Activated CD8-positive, alpha-beta memory T cell treated with anti-CD3 and anti-CD28 coated beads for 24 hours (primary cell): Measurements from ENCODE around the gene CNNM3.
"Not testable (repeated sequence)": the region's sequence is repeated elsewhere in the genome, so short reads cannot be mapped to it uniquely, and the experiment has no call there.

Source experiments
- DNase-seq: peaks from one replicate; pipeline ENCODE4 v3.0.0-alpha.2; 2020

Gene CNNM3

DNA sequence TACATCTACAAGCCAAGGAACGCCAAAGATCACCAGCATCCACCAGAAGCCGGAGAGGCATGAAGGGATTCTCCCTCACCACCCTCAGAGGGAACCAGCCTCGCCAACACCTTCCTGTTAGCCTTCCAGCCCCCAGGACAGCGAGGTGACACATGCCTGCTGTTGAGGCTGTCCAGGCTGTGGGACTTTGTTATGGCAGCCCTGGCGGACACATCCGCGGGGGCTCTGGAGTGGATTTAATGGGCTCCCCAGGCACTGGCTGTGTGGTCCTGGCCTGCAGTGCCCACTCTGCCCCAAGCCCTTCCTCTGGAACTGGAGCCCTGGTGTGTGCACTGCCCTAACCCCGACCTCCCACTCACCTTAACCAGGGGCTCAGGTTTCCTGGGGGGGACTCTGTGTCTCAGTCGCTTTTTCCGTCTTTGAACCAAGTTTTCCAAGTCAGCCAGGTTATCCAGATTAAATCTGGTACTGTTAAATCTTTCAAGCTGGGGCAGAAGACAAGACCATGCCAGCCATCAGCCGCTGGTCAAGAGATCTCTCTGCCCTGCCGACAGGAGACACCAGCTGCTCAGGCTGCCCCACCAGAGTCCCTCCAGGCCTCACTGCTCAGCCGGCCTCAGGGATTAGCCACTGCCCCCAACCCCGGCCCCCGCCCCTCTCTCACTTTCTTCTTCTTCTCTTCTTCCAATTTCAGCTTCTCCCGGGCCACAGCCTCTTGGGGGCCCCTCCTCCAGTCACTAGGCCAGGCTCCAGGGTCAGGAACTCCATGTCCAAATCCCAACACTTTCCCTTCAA is 25.8 kb downstream of the CNNM3 start:
- no peak for DNase-seq

DNA sequence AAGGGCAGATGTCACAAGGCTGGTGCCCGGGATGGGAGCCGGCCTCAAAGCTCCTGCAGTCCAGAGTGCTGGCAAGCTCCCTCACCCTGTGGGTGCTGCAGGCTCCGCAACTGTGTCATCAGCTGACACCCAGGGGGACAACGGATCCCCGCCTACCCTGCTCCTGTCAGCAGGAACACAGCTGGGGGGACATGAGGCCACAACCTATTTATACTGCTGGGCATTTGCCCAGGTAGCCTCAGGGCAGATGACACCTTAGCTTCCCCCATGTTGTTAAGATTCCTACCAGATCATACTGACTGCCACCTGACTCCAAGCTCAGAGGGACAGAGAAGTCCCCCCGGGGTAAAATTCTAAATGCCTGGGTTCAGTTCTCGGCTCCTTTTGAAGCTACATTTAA is 26.5 kb downstream of the CNNM3 start:
- DNase-seq, result no peak

DNA sequence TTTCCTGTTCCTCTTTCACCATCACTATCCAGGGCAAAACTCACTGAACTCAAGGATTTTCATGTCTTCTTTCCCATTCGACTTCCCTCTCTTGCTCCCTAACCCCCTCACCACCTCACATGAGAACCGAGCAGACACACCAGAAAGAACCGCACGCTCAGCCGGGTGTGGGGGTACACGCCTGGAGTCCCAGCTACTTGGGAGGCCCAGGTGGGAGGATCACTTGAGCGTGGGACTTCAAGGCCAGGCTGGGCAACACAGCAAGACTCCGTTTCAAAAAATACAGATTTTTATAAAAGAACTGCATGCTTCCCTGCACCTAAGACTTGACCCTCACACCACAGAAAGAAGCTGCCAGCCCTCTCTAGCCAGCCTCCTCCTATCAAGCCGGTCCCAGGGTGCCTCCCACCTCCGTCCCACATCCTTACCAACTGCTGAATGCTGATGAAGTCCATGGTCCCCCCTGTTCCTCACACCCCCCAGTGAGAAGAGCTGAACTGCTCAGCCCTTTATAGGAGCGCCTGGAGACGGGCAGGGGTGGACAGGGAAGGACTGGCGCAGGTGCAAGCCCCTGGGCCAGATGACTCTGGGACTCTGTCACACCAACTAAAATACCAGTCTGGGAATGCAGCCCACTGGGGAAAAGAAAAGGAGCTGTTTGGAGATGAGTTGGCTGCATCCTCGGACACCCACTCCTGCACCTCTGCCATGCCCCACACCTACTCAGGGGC is 27.6 kb downstream of the CNNM3 start, which contains the start of gene ANKRD23:
Gene ANKRD23 (minus strand): TSS at position 484 of the 731 bp plus-strand sequence. CDS start 29 bp downstream, at position 455.
- DNase-seq, result no peak

- DNase-seq, result no peak
Observed at GRCh38 chr2:96844405-96844808, 28.3 kb downstream of the CNNM3 start.

DNA sequence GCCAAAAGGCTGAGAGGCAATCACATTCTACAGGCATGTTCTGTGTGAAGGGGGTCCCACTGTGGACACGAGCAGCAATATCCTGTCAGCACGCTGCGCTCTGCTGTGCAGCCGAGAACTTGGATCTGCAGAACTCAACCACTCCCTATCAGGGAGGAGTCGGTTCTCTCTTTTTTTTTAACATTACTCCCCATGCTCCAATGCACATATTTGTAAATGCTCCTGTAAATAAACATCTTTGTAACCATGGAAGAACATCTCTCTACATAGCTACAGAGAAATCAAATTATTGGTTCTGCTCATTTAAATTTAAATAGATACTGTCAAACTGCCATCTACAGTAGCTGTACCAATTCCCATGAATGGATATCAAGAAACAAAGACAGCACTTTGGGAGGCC is 30.8 kb downstream of the CNNM3 start:
- DNase-seq, result no peak

DNA sequence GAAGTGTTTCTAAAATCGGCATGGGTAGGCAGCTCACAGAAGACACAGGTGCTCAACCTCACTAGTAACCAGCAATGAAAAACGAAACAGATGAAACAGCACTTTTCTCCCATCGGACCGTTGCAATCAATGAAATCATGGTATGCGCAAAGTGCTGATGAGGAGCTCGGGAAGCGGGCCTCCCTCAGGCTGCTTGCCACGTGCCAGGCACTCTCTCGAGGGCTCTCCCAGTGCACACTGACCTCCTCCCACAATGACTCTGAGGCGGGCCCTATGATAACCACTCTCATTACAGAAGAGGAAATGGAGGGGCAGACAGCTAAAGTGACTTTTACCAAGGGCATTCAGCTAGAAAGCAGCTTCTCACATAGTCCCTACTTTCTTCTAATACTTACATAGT is 31.5 kb downstream of the CNNM3 start:
- no peak for DNase-seq

DNA sequence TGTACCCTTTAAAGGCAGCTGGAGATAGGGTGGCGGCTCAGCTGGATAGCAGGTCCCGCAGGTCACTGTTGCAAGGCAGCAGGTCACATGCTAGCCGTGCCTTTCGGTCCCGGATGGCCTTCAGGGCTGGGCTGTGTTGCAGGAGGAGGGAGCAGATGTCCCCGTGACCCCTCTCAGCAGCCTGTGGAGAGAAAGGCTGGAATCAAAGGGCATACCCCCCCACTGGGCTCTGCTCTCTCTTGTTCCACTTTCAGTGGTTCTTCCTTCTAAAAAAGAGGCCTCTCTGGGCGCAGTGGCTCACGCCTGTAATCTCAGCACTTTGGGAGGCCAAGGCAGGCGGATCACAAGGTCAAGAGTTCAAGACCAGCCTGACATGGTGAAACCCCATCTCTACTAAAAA is 32.2 kb downstream of the CNNM3 start:
- no peak for DNase-seq

- no peak for DNase-seq
Observed at GRCh38 chr2:96852667-96853066, 36.6 kb downstream of the CNNM3 start.

DNA sequence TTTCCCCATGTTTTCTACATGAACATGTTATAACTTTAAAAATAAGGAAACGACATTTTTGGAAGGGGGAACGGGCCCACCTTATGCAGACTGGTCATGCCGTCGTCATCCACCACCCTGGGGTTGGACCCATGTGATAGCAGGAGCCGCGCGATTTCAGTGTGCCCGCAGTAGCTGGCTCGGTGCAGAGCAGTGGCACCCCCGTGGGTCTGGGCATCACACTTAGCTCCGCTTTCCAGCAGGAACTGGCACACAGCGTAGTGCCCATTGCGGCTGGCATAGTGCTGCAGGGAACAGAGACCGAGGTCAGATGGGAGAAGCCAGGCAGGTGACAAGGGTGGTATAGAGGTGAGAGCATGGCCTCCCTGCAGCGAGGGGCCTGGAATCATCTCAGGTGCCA is 37.3 kb downstream of the CNNM3 start:
- no peak for DNase-seq

DNA sequence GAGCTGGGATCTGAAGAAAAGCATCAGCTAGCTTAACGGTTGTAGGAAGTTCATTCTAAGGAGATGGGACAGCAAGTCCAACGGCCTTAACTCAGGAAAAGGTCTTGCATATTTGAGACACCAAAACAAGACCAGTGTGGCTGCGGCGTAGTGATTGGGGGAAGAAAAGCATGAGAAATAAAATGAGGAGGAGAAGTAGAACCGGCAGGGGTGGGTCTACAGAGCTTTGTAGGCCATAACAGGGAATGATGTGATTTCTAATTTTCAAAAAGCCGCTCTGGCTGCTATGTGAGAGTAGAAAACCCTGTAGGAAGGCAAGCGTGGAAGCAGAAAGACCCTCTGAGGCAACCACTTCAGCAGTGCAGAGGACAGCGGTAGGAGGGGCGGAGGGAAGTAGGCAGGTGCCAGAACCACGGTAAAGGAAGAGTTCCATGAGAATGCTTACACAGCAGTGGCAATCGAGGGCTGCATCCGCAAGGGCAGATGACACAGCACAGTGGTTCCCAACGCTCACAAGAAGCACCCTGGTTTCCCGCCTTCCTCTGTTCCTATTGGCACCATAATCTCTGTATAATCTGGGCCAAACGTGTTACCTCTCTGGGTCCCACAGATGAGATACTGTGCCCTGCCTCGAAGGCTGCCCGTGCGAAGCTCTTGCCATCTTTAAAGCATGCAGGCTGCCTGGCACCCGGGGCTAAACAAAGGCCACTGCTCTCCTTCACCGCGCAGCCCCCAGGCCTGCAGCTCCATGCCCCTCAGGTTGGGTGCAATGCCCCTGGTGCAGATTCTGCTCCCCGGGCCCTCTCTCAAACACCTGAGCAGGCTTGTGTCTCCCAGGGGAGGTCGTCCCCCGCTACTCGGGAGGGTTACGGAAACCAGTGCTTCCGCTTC is 41.0 kb downstream of the CNNM3 start:
- DNase-seq, result no peak

DNA sequence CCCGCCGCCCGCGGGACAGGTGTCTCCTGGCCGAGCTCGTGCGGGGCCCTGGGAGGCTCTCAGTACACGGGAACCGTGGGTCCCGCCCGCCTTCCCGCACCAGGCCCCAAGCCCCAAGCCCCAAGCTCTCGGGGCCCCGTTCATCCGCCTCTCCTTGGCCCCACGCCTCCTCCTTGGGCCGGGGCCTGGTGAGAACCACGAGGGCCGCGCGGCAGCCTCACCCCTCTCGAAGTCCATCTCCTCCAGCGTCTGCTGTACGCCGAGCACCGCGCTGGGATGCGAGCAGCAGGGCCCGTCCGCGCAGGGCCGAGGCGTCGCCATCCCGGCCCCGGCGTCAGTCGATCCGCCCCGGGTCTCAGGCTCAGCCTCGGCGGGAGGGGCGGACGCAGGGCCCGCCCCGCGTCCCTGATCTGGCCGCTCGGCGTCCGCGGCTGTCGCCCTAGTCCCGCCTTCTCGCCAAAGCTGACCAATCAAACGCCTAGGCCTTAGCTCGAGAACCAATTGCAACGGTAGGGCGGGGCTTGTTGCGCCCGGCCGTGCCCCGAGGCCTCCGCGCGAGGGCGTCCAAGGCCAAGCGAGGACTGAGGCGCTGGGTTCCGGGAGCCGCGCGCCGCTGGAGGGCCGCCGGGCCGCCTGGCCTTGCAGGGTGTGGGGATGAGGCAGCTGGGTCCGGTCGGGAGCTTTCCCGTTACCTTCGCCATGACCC is 41.8 kb downstream of the CNNM3 start, which contains the start of gene ANKRD39:
Gene ANKRD39 (minus strand): TSS at position 350 of the 706 bp plus-strand sequence. CDS start 29 bp downstream, at position 321.
- DNase-seq, result peak; percentile 99

GRCh38 chr2:96859099-96859649 is 43.1 kb downstream of the CNNM3 start:
- no peak for DNase-seq

- DNase-seq, result no peak
Observed at GRCh38 chr2:96859681-96860064, 43.6 kb downstream of the CNNM3 start.

DNA sequence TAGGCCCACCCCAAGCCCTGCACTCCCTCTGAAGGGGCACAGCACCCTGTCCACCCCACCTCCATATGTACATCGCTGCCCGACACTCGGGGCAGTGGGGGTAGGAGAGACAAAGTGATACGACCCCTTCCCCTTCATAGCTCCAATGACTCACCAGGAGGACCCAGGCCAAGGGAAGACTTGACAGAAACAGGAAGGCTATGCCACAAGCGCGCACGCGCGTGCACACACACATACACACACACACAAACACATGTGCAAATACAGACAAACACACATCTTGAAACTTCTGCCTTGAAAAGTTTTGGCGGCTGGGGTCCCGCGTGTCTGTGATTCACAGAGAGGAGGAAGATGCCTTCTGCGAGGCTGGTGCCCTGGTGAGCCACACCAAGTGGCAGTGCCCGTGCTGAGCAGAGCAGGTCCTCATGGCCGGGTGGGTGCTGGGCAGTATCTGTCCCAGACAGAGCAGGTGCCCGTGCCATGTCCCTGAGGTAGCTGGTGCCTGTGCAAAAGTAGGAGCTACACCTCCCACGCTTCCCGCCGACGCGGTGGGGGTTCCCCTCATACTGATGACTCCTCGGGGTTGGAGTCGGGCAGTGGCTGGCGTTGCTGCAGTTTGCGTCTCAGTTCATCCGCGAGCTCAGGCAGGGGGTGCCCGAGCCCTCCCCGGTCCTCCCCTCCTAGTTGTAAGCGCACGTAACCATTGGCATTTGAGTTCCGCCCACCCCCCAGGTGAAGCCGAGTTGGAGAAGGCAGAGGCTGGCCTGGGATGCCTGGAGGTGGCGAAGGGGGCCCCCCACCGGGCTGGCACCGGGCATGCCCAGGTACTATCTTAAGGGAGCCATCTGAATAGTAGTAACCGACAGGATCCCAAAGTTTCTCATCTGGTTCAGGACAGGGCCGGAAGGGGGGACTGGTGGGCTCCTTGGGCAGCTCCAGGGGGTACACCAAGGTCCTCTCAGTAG is 44.3 kb downstream of the CNNM3 start:
- no peak for DNase-seq

DNA sequence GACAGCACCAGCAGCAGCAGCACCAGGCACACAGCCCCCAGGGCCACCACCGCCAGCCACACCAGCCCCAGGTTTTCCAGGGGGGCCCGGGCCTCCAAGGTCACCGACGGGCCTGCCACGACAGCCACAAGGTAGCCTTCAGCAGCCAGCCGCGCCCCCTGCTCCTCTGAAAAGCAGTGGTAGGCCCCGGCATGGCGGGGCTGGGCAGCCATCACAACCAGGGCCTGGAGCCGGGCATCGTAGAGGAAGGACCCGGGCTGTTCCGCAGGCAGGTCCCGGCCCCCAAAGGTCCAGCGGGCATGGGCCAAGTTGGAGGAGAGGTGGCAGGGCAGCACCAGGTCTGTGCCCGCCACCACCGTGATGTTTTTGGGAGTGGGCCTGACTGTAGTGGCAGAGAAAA is 45.0 kb downstream of the CNNM3 start:
- DNase-seq, result no peak

GRCh38 chr2:96863056-96863455 is 47.0 kb downstream of the CNNM3 start:
- not testable (repeated sequence) for DNase-seq

DNA sequence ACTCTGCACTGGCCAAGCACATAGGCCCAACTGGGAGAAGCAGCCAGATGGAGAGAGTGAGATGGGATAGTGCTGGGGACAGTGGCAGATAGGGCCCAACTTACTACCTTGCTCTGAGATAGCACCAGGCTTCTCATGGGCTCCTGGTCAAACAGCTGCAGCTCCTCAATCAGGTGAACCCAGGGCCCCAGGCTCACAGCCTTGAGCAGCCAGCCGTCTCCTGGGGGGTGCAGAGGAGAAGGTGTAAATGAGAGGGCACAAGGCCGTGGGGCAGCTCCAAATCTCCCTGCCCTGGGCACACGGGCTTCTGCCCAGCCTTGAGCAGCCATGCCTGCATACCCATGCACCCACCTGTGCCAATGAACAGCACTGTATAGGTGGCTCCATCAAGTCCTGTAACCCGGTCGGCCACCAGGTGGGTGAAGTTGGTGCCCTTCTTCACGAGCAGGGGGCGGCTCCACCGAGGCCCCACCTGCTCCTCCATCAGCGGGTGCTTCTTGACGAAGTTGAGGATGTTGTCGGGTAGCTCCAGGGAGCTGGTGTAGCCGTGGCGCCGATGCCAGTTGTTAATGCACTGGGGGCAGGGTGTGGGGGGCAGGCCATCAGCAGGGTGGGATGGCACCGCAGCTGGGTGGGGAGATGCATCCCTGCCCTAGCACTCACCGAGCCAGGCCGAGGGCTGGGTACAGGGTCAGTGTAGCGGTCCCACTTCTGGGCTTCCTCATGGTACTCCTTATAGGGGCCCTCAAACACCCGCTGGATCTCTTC is 47.7 kb downstream of the CNNM3 start:
- no peak for DNase-seq

GRCh38 chr2:96864343-96865091 is 48.4 kb downstream of the CNNM3 start:
- no peak for DNase-seq

- no peak for DNase-seq
Observed at GRCh38 chr2:96865654-96866053, 49.6 kb downstream of the CNNM3 start.
